ENCODE measurements around the gene RASL11B.
"Not testable (repeated sequence)": the region's sequence is repeated elsewhere in the genome, so short reads cannot be mapped to it uniquely, and the experiment has no call there.

The RASL11B gene, protein sequence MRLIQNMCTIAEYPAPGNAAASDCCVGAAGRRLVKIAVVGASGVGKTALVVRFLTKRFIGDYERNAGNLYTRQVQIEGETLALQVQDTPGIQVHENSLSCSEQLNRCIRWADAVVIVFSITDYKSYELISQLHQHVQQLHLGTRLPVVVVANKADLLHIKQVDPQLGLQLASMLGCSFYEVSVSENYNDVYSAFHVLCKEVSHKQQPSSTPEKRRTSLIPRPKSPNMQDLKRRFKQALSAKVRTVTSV

DNA sequence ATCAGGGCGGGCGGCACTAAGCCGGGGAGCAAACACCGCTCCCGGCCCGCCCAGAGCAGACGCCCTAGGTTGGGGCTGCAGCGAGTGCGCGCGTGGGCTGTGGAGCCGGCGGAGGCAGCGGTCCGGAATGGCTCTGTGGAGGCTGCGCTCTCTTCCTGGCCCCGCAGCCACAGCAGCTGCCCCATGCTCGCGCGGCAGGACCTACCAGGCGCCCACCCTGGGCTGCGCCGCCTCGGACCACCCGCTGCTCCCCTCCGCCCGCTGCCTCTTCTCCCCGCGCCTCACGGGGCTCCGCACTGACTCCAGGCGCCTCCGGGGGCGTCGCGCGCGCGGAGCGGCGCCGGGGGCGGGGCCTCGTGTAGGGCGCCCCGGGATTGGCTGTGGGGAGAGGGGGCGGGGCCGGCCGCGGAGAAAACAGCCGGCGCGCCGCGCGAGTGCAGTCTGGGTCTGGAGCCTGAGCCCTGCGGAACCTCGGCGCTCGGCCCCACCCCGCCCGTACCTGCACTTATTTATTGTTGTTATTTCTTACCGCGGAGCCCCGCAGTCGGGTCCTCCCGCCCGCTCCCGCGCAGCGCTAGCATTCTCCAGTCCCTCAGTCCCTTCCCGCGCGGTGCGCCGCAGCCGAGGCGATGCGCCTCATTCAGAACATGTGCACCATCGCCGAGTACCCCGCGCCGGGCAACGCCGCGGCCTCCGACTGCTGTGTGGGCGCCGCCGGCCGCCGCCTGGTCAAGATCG lies at the start of gene RASL11B:
Gene RASL11B (plus strand): TSS at position 439 of the 738 bp plus-strand sequence. CDS start 191 bp downstream, at position 630.
- peak; percentile 36 for DNase-seq (ENCODE audit: low spot score)

DNA sequence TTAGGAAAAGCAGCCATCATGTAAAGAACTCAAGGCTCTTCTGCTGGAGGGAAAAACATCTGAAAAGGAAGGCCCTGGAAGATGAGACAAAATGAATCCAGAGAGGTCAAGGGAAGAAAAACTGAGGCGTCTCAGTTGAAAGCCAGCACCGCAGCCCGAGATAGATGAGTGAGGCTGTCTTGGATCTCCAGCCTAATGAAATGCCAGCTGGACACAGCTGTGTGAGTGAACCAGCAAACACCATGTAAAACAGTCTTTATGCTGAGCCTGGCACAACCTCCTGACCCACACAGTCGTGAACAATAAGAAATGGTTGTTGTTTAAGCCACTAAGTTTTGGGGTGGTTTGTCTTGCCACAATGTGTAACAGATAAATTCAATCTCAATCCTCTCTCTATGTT lies 48.6 kb upstream of the RASL11B start:
- DNase-seq (ENCODE audit: low spot score) = no peak

DNA sequence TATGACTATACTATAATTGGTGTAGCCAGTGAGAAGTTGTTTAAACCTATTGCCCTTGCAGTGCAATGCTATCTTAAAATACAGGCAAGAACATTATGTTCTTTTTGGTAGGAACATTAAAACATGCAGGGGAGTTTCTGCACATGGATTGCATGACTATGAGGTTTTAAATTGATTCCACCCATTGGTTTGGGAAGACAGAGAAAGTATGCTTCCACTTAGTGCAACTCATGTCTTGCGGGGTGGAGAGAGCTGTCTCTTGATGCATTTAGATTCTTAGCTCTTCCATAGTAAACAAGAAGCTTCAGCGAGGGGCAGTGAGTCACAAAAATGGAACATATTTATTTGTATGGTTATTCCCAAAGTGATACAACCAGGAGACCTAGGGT lies 39.5 kb upstream of the RASL11B start:
- no peak for DNase-seq (ENCODE audit: low spot score)

DNA sequence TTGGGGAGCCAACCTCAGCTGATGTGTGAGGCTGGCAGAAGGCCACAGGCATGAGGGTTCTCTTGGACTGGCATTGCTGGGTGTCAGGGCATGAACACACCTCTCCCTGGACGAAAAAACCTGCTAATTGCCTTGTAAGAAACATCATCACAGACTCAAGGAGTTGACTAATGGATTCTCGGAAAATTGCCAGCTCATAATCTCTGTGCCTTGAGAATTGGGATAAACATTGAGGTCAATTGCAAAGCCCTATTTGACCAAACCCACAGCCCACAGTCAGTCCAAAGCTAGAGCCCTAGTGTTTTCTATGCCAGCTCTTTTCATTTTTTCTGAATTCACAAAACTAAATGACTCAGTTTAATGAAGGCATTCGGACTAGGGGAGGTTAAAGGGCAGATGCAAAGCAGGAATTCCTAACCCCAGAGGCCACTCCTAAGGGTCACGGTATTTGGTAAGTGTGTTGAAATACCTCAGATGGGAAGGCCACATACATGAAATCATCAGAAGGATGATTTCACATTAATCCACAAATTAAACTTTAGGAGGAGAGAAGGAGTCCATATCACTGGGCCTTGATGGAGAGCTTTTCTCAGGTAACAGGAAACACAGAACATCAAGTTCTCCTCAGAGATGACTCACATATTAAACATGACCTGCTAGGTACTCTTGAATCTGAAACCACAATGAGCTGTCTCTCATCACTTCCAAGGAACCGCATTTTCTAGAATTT lies 39.0 kb upstream of the RASL11B start:
- no peak for DNase-seq (ENCODE audit: low spot score)

DNA sequence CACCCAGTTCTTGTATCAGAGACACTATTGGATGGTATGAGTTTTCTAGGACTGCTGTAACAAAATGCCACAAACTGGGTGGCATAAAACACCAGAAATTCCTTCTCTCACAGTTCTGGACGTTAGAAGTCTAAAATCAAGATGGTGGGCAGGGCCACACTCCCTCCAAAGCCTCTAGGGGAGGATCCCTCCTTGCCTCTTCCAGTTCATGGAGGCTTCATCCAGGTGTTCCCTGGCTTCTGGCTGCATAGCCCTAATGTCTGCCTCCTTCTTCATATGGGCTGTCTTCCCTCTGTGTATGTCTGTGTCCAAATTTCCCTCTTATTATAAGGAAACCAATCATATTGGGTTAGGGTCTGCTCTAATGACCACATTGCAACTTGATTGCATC lies 38.4 kb upstream of the RASL11B start:
- no peak for DNase-seq (ENCODE audit: low spot score)

DNA sequence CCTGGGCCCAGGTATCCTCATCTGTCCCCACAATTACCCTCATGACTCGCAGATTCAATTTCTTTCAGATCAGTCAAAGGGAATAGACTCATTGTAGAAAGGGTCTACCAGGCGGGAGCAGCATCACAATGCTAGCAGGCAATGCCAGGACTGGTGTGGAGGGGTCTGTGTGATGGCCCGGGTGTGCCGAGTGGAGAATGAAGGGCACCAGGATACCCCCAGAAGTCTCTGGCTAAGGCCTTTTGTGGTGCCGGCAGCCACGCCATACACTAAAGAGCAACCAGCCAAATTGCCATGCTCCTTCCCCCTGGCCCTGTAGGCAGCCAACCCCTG lies 37.9 kb upstream of the RASL11B start:
- no peak for DNase-seq (ENCODE audit: low spot score)

DNA sequence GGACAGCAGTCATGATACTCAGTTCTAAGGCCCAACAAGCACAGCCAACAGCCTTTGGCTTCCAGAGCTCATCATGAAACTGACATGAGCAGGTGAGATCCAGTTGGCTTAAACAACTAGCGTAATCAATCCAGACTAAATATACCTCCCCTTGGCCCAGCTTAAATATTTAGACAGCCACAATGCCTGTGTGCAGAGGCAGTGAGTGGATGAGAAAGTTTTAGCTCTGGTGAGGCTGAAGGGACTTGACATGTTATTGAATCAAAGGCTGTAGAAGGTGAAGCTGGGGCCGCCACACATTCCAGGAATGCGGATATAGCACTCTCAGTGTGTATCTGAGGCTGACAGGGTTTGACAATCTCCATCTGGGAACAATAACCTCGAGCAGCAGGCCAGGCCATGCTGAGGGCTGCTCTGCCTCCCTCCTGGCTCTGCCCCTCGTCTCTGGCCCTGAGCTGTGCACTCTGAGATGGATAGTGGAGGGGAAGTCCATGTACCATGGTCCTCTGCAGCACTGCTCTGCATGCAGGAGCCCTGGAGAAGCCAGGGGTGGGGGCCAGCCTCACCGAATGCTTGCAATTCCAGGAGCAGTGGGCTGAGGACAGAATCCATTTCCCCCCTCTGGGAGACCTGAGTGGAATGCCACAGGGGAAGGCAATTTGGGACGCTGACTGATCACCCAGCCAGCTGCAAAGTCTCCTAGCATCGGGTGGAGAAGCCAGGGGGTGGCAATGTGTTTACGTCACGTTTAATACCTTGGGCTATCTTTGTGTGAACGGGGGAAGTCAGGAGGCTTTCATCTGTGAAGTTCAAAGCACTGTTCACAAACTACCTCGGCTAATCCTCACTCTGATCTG lies 37.3 kb upstream of the RASL11B start:
- DNase-seq (ENCODE audit: low spot score) = no peak

DNA sequence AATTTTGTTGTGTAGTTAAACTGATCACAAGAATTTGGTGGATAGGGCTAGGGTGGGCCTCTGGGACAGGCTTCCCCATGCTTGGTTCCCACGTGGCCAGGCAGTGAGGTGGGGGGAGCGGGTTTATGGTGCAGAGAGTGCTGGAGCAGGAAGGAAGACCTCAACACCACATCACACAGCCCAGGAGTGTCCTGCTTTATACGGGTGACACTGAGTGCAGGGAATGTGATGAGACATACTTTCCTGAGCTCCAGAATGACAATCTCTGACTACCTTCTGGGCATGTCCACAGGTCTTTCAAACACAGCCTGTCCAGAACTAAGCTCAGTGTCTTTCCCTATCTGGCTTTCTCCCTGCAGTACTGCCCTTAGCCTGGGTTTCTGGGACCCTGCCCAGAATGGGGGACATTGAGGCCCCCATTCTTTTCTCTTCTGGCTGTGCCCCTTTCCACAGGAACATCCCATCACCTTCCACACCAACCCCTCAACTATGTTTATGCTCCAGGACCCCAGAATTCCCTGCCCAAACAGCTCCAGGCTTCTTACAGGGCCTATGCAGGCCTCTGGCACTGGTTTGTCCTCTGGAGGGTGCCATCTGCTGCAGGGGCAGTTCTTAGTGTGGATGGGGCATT lies 36.5 kb upstream of the RASL11B start:
- DNase-seq (ENCODE audit: low spot score) = no peak

DNA sequence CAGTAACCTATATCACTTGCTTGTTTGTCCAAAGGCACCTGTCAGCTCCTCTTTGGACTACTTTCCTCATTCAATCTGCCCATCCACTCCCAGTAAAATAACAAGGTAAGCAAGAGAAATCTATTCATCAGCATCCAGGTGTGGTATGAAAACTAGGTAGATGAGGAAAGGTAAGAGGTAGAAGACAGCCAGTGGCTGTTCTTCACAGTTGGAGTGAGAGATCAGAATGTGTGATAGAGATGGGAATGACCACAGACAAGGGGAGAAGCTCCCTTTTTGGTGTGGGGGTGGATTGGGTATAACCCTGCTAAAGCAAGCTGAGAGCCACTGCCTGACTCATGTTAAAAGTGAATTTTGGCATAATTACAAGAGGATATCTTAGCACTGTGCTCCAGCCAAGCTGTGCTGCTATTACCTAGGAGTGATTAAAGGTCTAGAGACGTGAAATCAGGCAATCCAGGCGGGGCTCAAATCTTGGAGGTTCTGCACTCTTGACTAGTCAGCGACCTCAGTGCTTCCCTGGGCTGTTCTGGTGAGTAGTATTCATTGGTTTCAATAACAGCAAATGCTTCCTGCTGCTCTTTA lies 28.1 kb upstream of the RASL11B start:
- no peak for DNase-seq (ENCODE audit: low spot score)

DNA sequence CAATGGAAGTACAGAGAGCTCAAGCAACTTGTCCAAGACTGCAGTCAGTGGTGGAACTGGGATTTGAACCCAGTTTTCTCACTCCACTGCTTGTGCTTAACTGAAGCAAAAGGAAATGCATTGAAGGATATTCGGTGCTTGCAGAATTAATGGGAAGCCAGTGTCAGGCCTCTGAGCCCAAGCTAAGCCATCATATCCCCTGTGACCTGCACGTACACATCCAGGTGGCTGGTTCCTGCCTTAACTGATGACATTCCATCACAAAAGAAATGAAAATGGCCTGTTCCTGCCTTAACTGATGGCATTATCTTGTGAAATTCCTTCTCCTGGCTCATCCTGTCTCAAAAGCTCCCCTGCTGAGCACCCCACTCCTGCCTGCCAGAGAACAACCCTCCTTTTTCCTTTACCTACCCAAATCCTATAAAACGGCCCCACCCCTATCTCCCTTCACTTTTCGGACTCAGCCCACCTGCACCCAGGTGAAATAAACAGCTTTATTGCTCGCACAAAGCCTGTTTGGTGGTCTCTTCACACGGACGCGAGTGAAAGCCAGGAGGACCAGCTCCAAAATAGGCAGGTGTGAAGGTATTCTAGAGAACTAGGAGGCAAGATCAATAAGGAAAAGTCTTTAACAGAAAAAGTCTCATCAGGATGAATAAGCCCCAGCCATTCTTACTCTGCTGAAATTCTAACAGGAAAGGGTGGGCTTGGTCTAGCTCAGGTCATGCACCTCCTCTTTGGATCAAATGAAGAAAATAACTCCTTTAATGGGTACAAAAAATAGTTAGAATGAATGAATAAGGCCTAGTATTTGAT lies 27.3 kb upstream of the RASL11B start:
- not testable (repeated sequence) for DNase-seq (ENCODE audit: low spot score)

DNA sequence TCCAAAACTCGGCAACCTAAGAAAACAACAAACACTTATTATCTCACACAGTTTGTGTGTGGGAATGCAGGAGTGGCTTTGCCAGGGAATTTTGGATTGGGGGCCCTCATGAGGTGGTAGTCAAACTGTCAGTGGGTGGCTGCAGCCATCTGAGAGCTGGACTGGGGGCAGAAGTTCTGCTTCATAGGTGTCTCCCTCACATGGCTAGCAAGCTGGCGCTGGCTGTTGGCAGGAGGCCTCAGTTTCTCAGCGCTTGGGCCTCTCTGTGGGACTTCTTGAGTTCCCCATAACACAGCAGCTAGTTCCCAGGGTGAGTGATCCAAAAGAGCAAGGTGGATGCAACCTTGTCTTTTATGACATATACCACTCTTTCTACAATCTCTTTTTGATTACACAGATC lies 26.0 kb upstream of the RASL11B start:
- DNase-seq (ENCODE audit: low spot score) = no peak

DNA sequence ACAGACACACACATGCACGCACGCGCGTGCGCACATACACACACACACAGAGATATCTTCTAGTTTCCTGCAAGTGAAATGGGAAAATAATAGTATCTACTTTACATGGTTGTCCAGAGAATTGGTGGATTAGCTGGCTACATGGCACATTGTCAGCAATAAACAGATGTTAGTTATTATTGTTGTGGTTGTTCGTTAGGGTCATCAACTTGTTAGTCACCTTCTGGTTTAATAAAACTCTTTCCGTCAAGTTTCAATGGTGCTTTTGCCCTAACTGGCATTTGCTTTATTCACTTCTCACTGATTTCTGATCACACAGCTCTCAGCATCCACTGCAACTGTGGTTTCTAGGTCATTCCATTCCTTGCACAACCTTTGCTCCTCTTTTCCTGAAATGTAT lies 25.4 kb upstream of the RASL11B start:
- no peak for DNase-seq (ENCODE audit: low spot score)

DNA sequence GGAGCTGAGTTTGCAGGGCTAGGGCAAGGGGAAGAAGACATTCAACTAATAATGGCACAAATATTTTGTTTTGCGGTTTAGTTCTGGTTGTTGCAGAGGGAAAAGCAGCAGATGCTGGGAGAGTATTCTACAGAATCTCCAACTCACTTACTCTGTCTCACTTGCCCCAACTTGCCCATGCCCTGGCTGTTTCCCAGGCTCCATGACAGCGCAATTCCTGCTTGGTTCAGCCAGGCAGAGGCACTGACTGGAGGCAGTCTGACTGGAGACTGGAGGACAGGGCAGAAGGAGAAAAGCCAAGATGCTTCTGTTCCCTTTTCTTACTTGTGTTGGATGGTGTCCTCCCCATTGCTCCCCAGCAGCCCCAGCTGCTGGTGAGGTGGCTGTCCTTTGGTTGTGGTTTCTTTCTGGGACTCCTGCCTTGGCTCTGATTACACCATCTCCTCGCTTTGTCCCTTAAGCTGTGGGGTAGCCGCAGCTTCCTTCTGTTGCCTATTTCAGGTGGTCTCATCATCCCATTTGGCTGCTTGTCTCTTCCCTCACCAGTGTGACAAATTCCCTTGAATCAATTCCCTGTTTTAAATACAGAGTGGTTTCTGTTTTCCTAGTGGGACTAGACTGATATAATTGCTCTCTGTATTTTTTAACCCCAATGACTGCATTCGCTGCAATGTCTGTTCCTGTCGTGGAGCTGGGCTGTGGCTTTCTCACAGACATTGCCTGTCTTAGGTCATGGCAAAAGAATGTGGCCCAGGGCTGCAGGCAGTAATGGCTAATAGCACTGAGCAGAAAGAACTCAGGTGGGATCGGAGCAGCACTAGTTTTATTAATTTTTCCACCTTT lies 24.2 kb upstream of the RASL11B start:
- DNase-seq (ENCODE audit: low spot score) = no peak

DNA sequence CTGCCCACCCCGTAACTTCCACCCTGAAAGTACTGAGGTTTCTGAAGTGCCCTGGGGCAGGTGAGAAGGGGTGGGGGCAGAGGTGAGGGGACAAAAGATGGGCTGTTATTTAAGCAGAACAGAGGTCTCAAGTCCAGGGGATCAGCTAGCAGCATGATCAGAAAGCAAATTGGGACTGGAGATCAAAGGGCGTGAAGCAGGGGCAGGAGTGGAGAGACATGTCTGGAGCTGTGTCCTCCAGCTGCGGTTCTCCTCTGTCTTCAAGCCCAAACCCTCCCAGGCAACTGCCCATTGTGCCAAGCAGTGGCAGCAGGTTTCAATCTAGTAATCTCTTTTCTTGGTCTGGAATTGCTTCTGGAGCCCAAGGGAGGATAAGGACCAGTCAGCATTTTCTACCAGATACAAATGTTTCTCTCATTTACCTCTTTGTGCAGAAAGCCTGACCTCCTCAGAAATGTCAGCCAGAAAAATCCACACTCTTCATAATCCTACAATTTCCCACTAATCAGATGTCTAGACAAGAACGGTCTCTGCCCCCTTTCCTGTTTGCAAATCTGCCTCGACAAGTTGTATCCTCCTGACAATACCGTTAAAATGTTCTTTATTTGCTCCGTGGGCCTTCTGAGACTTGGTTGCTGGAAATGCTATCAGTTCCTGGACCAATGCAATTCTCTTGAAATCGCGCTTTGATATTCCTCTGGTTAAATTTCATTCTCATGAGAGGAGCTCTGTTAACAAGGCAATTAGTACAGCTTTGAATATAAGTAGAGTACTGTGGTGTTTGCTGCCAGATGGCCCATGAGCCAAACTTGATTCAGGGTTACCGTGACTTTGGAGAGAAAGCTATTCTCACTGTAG lies 23.2 kb upstream of the RASL11B start:
- no peak for DNase-seq (ENCODE audit: low spot score)

DNA sequence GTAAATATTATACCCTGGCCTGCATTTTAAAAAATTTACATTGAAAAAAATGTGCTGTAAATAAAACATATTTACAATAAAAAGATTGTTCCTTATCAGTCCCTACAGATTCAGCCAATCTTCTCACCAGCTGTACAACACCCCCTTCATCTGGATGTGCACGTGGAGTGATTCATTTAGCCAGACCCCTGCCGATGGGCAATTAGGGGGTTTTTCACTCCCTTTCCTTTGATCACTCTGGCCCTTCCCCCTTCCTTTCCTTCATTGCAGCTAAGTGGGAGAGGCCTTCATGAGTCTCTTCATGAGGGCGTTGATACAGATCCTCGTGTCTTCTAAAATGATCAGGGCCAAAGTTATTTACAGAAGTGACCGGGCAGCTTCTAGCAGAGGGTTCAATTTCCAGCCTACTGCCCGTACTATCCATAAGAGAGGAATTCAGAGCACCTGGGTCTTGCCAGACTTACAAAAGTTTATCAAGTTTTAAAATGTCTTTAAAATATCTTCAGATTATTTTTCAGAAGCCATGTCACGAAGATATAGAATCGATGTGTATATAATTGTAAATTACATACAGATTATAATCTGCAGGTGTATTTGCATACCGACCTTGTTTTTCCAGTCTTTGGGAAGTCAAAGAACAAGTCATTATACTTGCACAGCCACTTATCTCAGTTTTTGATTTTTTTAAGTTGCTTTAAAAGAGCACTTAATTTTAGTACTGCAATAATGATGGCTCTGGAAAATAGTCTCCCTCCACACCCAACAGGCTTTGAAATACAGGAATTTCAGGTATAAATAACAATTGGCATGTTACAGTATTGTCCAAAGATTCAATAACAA lies 21.4 kb upstream of the RASL11B start:
- no peak for DNase-seq (ENCODE audit: low spot score)

DNA sequence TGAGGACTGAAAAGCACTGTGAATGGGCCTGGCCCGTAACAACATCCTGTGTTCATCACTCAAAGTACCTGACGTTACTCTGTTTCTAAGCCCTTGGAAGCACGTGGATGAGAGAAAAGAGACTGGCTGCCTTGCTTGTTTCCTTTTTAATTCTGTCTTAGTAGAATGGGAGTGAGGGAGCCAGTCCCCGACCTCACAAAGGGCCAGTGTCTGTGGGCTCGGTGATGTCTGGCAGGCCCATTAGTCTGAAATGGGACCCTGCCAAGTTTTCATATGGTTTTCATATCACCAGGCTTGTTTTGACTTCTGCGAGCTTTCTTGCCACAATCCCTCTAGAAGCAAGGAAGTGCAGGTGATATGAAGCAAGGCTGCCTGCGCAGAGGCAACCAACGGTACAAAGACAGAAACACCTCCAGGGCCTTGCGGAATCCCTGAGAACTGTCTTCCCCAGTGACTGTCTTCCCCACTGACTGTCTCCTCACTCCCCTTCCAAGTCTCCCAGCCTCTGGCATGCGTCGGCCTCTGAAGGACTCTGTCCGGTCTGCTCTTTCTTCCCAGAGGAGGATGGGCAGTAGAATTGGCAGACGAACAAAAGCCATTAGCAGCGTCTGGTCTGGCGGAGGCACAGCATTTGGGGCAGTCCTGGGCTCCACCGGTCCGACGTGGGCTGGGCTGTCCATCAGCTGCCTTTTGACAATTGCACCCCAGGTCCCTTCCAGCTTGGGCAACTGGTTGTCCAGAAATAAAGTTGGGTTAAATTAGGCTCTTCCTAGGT lies 20.2 kb upstream of the RASL11B start:
- no peak for DNase-seq (ENCODE audit: low spot score)

DNA sequence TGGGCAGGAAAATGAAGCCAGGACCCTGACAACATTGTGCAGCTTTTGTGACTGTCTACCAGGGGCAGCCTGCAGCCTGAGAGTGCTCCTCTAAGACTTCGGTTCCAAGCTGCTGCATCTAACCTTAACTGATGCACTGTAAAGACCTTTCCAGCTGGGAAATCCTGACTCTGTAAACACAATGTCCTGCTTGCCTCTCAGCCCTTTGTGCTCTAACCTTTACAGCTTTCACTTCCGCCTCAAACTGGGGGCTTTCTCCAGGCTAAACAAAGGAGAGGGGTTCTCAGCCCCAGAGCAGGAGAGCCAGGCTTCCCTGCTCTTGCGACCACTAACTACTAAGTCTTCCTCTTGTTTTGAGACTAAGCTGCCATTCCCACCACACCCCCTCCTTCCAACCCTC lies 19.3 kb upstream of the RASL11B start:
- DNase-seq (ENCODE audit: low spot score) = no peak

Data from hematopoietic multipotent progenitor cell treated with erythropoietin and hydrocortisone succinate and interleukin-3 and kit ligand, for 17 days (in vitro differentiated cells).